HEK293 (cell line): ENCODE measurements around the gene SNAI1.

ENCODE experiments used
- BCL11A ChIP-seq: fragments of 450-650 bp; formaldehyde crosslinking; IDR thresholded peaks from 2 replicates; pipeline ENCODE4 v1.5.1; 2016; ENCODE audit warnings: low read depth, missing biosample characterization, missing genetic modification characterization
- HIC1 ChIP-seq: fragments of 450-650 bp; formaldehyde crosslinking; IDR thresholded peaks from 2 replicates; pipeline ENCODE4 v1.5.1; 2016; ENCODE audit warnings: missing biosample characterization, missing genetic modification characterization
- PATZ1 ChIP-seq: fragments of 450-650 bp; formaldehyde crosslinking; IDR thresholded peaks from 2 replicates; pipeline ENCODE4 v1.5.1; 2016; ENCODE audit warnings: missing biosample characterization, missing genetic modification characterization
- PRDM4 ChIP-seq: fragments of 450-650 bp; formaldehyde crosslinking; IDR thresholded peaks from 2 replicates; pipeline ENCODE4 v1.5.1; 2017; ENCODE audit warnings: missing biosample characterization, missing genetic modification characterization
- WT1 ChIP-seq: fragments of 450-650 bp; formaldehyde crosslinking; IDR thresholded peaks from 2 replicates; pipeline ENCODE4 v1.5.1; 2016; ENCODE audit warnings: missing biosample characterization, missing genetic modification characterization
- ZBTB10 ChIP-seq: fragments of 450-650 bp; formaldehyde crosslinking; IDR thresholded peaks from 2 replicates; pipeline ENCODE4 v1.5.1; 2016; ENCODE audit warnings: missing biosample characterization, missing genetic modification characterization
- ZNF391 ChIP-seq: fragments of 450-650 bp; formaldehyde crosslinking; IDR thresholded peaks from 2 replicates; pipeline ENCODE4 v1.5.1; 2016; ENCODE audit warnings: low read depth, missing biosample characterization, missing genetic modification characterization, borderline replicate concordance
- ZNF398 ChIP-seq: fragments of 450-650 bp; formaldehyde crosslinking; IDR thresholded peaks from 2 replicates; pipeline ENCODE4 v1.5.1; 2017; ENCODE audit warnings: missing biosample characterization, missing genetic modification characterization
- ZNF571 ChIP-seq: fragments of 450-650 bp; formaldehyde crosslinking; IDR thresholded peaks from 2 replicates; pipeline ENCODE4 v1.5.0; 2017; ENCODE audit warnings: missing biosample characterization, missing genetic modification characterization
- ZNF624 ChIP-seq: fragments of 450-650 bp; formaldehyde crosslinking; IDR thresholded peaks from 2 replicates; pipeline ENCODE4 v1.5.1; 2017; ENCODE audit warnings: missing biosample characterization, missing genetic modification characterization
- ZNF707 ChIP-seq: fragments of 450-650 bp; formaldehyde crosslinking; IDR thresholded peaks from 2 replicates; pipeline ENCODE4 v1.5.1; 2016; ENCODE audit warnings: missing biosample characterization, missing genetic modification characterization
- TF ChIP-seq, protein P1 (sequence below): fragments of 450-650 bp; formaldehyde crosslinking; IDR thresholded peaks from 2 replicates; pipeline ENCODE4 v1.5.1; 2016; ENCODE audit warnings: missing biosample characterization, missing genetic modification characterization, borderline replicate concordance
- TF ChIP-seq, protein P2 (sequence below): fragments of 450-650 bp; formaldehyde crosslinking; IDR thresholded peaks from 2 replicates; pipeline ENCODE4 v1.5.1; 2016; ENCODE audit warnings: missing biosample characterization, missing genetic modification characterization
- TF ChIP-seq, protein P3 (sequence below): sonication (generic); formaldehyde crosslinking; IDR thresholded peaks from 2 replicates; pipeline ENCODE4 v1.8.1; 2022; ENCODE audit warnings: mild to moderate bottlenecking, moderate library complexity, missing genetic modification reagents

The SNAI1 gene

GRCh38 chr20:49982346-49983122 is at the start of gene SNAI1 (continued):
- TF ChIP-seq PRDM4 (no peak), BCL11A (0 out of 2 replicates have a peak, but pooled peaks have one; percentile 30), PATZ1 (tag by site-specific recombination) (peak; percentile 53), ZNF398 (peak; percentile 73; the same call in 1 of the 2 replicates), ZNF391 (tag by site-specific recombination) (no peak; the same call in 1 of the 2 replicates), ZNF707 (tag by site-specific recombination) (no peak), ZNF624 (no peak), ZNF571 (tag by site-specific recombination) (no peak), HIC1 (tag by site-specific recombination) (peak; percentile 68; the same call in 1 of the 2 replicates), ZBTB10 (tag by site-specific recombination) (0 out of 2 replicates have a peak, but pooled peaks have one; percentile 51), WT1 (no peak)
- TF ChIP-seq, protein P1, sequence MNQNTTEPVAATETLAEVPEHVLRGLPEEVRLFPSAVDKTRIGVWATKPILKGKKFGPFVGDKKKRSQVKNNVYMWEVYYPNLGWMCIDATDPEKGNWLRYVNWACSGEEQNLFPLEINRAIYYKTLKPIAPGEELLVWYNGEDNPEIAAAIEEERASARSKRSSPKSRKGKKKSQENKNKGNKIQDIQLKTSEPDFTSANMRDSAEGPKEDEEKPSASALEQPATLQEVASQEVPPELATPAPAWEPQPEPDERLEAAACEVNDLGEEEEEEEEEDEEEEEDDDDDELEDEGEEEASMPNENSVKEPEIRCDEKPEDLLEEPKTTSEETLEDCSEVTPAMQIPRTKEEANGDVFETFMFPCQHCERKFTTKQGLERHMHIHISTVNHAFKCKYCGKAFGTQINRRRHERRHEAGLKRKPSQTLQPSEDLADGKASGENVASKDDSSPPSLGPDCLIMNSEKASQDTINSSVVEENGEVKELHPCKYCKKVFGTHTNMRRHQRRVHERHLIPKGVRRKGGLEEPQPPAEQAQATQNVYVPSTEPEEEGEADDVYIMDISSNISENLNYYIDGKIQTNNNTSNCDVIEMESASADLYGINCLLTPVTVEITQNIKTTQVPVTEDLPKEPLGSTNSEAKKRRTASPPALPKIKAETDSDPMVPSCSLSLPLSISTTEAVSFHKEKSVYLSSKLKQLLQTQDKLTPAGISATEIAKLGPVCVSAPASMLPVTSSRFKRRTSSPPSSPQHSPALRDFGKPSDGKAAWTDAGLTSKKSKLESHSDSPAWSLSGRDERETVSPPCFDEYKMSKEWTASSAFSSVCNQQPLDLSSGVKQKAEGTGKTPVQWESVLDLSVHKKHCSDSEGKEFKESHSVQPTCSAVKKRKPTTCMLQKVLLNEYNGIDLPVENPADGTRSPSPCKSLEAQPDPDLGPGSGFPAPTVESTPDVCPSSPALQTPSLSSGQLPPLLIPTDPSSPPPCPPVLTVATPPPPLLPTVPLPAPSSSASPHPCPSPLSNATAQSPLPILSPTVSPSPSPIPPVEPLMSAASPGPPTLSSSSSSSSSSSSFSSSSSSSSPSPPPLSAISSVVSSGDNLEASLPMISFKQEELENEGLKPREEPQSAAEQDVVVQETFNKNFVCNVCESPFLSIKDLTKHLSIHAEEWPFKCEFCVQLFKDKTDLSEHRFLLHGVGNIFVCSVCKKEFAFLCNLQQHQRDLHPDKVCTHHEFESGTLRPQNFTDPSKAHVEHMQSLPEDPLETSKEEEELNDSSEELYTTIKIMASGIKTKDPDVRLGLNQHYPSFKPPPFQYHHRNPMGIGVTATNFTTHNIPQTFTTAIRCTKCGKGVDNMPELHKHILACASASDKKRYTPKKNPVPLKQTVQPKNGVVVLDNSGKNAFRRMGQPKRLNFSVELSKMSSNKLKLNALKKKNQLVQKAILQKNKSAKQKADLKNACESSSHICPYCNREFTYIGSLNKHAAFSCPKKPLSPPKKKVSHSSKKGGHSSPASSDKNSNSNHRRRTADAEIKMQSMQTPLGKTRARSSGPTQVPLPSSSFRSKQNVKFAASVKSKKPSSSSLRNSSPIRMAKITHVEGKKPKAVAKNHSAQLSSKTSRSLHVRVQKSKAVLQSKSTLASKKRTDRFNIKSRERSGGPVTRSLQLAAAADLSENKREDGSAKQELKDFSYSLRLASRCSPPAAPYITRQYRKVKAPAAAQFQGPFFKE (tag by site-specific recombination), result no peak
- TF ChIP-seq, protein P2, sequence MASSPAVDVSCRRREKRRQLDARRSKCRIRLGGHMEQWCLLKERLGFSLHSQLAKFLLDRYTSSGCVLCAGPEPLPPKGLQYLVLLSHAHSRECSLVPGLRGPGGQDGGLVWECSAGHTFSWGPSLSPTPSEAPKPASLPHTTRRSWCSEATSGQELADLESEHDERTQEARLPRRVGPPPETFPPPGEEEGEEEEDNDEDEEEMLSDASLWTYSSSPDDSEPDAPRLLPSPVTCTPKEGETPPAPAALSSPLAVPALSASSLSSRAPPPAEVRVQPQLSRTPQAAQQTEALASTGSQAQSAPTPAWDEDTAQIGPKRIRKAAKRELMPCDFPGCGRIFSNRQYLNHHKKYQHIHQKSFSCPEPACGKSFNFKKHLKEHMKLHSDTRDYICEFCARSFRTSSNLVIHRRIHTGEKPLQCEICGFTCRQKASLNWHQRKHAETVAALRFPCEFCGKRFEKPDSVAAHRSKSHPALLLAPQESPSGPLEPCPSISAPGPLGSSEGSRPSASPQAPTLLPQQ (tag by site-specific recombination), result peak; percentile 56
- TF ChIP-seq, protein P3, sequence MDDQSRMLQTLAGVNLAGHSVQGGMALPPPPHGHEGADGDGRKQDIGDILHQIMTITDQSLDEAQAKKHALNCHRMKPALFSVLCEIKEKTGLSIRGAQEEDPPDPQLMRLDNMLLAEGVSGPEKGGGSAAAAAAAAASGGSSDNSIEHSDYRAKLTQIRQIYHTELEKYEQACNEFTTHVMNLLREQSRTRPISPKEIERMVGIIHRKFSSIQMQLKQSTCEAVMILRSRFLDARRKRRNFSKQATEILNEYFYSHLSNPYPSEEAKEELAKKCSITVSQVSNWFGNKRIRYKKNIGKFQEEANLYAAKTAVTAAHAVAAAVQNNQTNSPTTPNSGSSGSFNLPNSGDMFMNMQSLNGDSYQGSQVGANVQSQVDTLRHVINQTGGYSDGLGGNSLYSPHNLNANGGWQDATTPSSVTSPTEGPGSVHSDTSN, result no peak
